GM19463 (cell line): Measurements from ENCODE around the gene ADGRA1.

Source experiments
- ATAC-seq: cut with Tn5 transposase; IDR thresholded peaks from one replicate; pipeline ENCODE4 v1.9.1; 2021; ENCODE audit warnings: mild to moderate bottlenecking, moderate library complexity; ENCODE audit not compliant: unreplicated experiment

The ADGRA1 gene

GRCh38 chr10:133072720-133073390 lies 14.9 kb upstream of the ADGRA1 start:
- ATAC-seq: no peak

DNA sequence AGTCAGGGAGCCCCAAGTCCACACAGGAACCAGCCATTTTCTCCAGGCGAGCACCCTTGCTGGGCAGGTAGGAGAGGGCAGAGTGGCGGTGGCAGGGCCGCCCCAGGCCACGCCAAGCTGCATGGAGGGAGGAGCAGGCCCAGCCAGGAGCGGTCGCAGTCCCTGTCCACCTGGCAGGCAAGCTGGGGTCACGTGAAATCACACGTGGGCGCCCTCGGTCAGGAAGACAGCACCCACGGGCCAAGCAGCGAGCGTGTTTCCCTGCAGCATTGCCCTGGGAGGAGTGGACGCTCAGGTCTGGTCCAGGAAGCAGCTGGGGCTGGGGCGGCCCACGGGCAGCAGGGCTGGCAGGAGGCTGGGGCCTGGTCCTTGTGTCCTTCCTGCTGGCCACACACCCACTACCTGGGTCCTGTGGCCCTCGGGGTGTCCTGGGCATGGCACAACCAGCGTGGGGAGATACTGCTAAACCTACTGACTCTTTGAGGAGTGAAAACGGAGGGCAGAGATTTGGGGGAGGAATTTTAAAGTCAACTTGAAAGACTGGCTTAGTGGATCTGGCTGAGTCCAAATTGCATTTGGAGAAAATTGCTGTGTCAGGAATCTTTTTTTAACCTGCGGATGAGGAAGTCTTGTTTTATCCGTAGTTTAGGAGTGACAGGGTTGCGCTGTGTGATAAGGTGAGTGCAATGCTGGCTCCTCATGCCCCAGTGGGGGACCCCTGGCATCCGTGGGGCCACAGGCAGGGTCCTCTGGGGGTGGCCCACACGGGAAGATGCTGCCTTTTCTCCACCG lies 12.2 kb upstream of the ADGRA1 start:
- no peak for ATAC-seq

DNA sequence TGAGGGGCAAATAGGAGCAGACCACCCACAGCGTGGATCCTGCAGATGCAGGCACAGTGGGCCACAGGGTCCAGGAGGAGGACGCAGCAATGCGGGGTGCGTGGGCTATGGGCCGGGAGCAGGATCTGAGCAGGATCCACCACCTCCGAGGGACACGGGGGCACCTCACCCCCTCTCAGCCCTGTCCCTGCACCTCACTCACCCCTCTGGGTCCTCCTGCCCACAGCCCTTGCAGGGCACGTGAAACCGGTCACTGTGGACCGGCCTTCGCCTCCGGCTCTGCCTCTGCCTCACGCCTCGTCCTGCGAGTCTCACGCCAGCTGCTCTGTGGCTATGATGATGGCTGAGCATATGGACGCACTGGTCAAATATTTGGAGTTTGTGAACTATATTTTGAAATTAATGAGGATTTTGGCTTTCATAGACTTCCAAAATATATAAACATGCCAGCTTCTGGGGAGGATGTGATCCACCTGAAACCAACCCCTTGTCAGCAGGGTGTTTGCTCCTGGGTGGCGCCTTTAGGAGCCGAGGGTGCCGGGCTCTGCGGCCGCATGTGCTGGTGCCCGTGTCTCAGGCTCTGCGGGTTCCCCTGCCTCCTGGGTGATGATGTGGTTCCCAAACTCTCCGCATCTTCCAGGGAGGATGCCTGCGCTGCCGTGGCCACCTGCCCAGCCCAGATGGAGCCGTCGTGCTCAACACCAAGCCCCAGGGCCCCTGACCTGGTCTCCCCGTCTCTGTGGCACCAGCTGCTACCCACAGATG lies 11.3 kb upstream of the ADGRA1 start:
- ATAC-seq: no peak

DNA sequence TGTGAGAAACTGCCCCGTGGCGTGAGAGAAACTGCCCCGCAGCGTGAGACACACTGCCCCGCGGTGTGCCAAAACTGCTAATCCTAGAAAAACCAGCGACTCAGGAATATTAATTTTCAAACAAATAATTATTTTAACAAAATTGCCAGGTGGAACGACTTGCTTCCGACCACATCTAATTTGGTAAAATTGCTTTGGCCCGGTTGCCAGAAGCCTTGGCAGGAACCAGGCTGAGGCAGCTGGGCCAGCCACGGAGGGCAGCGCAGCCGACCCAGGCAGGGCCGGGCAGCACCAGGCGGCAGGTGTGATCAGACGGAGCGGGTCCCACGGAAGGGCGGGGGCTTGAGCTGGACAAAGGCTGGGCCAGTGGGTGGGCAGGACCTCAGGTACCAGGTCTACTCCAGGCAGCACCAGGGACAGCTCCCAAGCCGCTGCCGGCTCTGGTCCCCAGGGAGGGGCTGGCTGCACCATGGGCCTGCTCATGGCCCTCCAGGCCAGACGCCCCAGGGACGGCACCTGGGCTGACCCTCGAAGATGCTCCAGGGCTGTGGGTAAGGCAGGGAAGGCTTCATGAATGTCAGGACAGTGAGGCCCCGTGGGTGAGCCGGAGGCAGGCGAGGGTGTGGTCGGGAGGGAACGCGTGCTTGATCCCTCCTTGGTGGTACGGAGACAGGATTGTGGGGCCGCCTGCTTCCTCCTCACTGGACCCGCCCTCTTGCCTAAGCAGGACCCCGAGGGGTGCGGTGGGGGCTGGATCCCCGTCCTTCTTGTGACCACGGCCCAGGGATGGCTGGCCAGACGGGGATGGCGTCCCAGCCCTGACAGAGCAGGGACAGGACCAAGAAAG lies 7.7 kb upstream of the ADGRA1 start:
- no peak for ATAC-seq

DNA sequence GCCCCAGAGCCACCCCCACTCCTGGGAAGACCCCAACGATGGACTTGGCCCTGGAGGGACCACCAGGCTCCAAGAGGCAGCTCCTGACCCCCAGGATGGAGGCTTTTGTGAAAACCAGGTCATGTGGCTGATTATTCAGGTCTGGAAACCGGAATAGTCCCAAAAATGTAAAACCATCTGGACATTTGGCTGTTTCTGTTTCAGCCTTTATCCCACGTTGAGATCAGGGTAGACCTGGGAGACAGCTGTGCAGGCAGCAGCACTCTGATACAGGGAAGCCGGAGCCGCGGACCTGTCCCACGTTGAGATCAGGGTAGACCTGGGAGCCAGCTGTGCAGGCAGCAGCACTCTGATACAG lies 7.1 kb upstream of the ADGRA1 start:
- ATAC-seq: no peak

DNA sequence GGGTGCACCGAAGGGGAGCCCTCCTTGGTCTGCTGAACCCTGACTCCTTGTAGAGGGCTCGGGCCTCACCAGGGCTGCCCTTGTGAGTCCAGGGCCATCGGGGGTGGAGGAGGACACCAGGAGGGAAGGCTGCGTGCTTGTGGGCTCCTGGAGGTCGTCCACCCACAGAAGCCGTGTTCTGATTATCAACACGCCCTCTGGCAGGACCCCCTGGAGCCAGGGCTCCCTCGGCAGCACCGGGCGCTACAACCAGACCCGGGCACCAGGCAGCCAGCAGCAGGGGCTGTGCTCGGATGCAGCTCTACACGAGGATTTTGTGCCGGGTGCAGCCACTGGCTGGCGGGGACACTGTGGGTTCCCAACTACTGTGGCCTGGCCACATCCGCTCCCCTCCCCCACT lies 6.1 kb upstream of the ADGRA1 start:
- ATAC-seq: no peak

GRCh38 chr10:133082685-133083421 lies 4.9 kb upstream of the ADGRA1 start:
- no peak for ATAC-seq

DNA sequence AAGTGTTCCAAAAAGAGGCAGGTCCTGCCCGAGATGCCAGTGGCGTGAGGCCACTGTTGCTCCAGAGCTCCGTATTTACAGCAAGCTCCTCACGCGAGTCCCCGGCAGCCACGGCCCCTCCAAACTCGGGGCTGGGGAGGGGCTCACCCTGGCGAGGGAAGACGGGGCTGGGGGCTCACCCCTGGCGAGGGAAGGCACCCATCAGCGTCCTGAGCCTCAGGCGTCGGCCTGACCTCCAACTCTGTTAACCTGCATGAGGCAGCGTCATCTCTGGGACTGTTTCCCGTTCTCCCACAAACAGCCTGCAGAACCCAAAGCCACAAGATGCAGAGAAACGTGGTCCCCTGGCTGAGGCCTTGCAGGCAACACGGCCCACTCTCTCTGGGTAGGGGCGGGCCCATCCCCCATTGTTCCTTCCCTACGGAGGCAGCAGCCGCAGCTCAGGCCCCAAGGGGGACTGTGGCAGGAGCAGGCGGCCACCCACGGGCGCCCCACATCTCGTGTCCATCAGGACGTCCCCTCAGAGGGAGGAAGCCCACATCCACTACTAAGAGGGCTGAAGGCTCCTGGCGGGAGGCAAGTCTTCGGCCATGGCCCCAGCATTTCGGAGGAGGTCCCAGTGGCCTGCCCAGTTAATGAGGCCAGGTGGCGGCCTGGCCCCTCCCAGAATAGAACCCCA lies 4.2 kb upstream of the ADGRA1 start:
- ATAC-seq: no peak

DNA sequence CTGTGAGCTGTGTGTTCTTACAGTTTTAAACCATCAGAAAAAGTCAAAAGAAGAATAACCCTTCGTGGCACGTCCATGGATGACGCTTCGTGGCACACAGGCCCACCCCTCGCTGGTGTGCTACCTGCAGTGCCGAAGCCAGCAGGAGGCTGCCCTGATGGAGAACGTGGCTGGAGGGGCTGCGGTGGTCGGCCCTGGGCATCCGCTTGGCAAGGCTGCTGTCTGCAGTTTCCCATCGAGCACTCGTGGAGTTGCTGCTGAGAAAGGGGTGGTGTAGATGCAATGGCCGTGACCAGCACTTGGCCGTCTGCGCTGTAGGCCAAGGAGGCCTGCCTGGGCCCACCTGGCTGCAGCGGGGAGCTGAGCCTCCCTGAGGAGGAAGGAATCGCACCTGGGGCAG lies 3.2 kb upstream of the ADGRA1 start:
- no peak for ATAC-seq

GRCh38 chr10:133085251-133086125 lies 2.2 kb upstream of the ADGRA1 start:
- no peak for ATAC-seq

DNA sequence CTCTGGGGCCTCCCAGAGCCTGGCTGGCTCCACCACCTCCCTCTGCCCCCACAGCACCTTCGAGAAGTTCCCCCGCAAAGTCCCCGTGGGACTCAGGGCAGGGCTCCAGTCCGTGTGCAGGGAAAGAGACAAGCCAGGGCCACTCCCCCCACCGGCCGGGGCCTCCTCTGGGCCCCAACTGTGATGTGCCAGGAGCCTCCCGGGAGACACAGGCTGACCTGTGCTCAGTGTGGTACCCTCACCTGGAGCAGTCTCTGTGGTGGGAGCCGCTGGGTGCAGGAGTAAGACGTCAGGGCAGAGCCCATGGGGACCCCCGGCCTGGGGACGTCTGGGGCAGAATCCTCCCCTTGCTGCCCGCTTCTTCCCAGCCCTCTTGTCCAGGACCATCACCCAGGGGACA lies 1.5 kb upstream of the ADGRA1 start:
- no peak for ATAC-seq

GRCh38 chr10:133087045-133087678 lies 562 bp upstream of the ADGRA1 start:
- ATAC-seq: no peak

GRCh38 chr10:133088179-133088955 lies 643 bp downstream of the ADGRA1 start:
- ATAC-seq: no peak

GRCh38 chr10:133088956-133089800 lies 1.5 kb downstream of the ADGRA1 start:
- no peak for ATAC-seq

GRCh38 chr10:133090101-133090500 lies 2.4 kb downstream of the ADGRA1 start:
- ATAC-seq: no peak

DNA sequence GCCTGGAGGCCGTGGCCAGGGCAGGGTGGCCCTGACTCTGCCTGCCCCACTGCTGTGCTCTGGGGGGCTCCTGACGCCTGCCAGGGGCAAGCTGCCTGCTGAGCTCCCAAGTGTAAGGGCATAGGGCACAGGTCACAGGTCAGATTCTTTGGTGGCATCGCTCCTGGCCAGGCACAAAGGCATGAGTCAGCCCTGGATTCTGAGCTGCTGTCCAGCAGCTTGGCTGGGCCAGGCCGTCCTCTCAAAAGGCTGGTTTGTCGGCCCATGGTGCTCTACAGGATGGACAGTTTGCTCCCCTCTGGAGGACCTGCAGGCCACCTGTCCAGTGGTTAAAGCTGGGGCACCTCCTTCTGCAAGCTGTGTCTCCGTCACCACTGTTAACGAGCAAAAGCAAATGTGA lies 2.9 kb downstream of the ADGRA1 start:
- no peak for ATAC-seq

DNA sequence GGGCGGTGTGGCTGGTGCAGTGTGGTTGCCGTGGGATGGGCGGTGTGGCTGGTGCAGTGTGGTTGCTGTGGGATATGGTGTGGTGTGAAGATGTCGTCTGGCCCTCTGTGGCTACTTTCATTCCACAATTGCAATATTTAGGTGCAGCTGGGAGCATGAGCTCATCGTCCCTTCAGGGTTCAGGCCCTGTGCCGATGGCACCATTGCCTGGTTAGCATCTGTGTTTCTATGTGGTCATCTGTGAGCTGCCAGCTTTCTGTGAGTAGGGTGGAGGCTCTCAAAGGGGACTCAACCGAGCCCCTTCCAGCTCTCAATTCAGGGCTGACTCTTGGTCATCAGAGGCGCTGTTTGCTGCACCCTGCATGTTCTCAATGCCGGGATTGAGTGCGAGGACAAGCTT lies 3.6 kb downstream of the ADGRA1 start:
- ATAC-seq: no peak
